Amniotic stem cell (primary cell): Measurements from ENCODE around the gene DOC2B.
"Not testable (repeated sequence)": the region's sequence is repeated elsewhere in the genome, so short reads cannot be mapped to it uniquely, and the experiment has no call there.

Experiments
- DNase-seq: peaks from one replicate; lab custom pipeline; 2025; lab: John Stamatoyannopoulos, UW

DOC2B gene

GRCh38 chr17:181245-182049, at the start of gene DOC2B:
Gene DOC2B (minus strand): TSS chr17:181650. CDS start chr17:181479, 171 bp downstream.
- DNase-seq = no peak

- DNase-seq = no peak
Observed at GRCh38 chr17:230395-230770, 48.9 kb upstream of the DOC2B start.

GRCh38 chr17:229709-230394, 48.4 kb upstream of the DOC2B start:
- no peak for DNase-seq

- DNase-seq = no peak
Observed at GRCh38 chr17:228951-229708, 47.7 kb upstream of the DOC2B start.

GRCh38 chr17:227946-228615, 46.6 kb upstream of the DOC2B start:
- DNase-seq = no peak

- no peak for DNase-seq
Observed at GRCh38 chr17:227078-227945, 45.9 kb upstream of the DOC2B start.

- DNase-seq = no peak
Observed at GRCh38 chr17:226108-227077, 44.9 kb upstream of the DOC2B start.

GRCh38 chr17:225551-225950, 44.1 kb upstream of the DOC2B start:
- no peak for DNase-seq

- DNase-seq = not testable (repeated sequence)
Observed at GRCh38 chr17:224576-224975, 43.1 kb upstream of the DOC2B start.

GRCh38 chr17:223723-224471, 42.4 kb upstream of the DOC2B start:
- no peak for DNase-seq

GRCh38 chr17:222172-222571, 40.7 kb upstream of the DOC2B start:
- DNase-seq = no peak

GRCh38 chr17:219696-220095, 38.2 kb upstream of the DOC2B start:
- no peak for DNase-seq

- DNase-seq = no peak
Observed at GRCh38 chr17:218432-219110, 37.1 kb upstream of the DOC2B start.

- DNase-seq = no peak
Observed at GRCh38 chr17:216625-217024, 35.2 kb upstream of the DOC2B start.

- DNase-seq = not testable (repeated sequence)
Observed at GRCh38 chr17:215563-216478, 34.4 kb upstream of the DOC2B start.

- DNase-seq = no peak
Observed at GRCh38 chr17:214881-215331, 33.5 kb upstream of the DOC2B start.

- DNase-seq = no peak
Observed at GRCh38 chr17:213286-214105, 32.0 kb upstream of the DOC2B start.
